Heart left ventricle (tissue), 16 donors: ENCODE data around the gene UBE2I. TPM values are rescaled to one million over a fixed set of nuclear protein-coding genes. Genes with fewer than 3 reads are reported as not detected.

Source experiments
- ATAC-seq, 4 donors: fragments of 200-7000 bp; cut with Tn5 transposase; one replicate each; pipeline ENCODE4 v1.9.1; 2020 to 2022; ENCODE audit warnings: moderate library complexity in 4 of 4, mild to moderate bottlenecking in 3 of 4, moderate number of reproducible peaks in 1 of 4
- DNase-seq, 5 donors: peaks; one replicate each; pipeline ENCODE4 v3.0.0-alpha.2; 2020
- H3K27ac ChIP-seq, 12 donors: fragments of 200-600 bp; sonication (generic) in 4 of 12; one replicate each; pipeline versions ENCODE4 v1.5.0 to v1.8.0; 2016 to 2022; ENCODE audit warnings: mild to moderate bottlenecking in 2 of 12
- H3K27me3 ChIP-seq, 9 donors: fragments of 200-600 bp; sonication (generic) in 2 of 9; one replicate each; pipeline versions ENCODE4 v1.5.1 to v1.8.0; 2016 to 2022; ENCODE audit warnings: mild to moderate bottlenecking in 3 of 9
- H3K36me3 ChIP-seq, 9 donors: fragments of 200-600 bp; sonication (generic) in 2 of 9; one replicate each; pipeline versions ENCODE4 v1.5.0 to v1.8.0; 2018 to 2022; ENCODE audit warnings: mild to moderate bottlenecking in 2 of 9
- H3K4me1 ChIP-seq, 12 donors: fragments of 200-600 bp; sonication (generic) in 4 of 12; one replicate each; pipeline versions ENCODE4 v1.5.0 to v1.8.0; 2016 to 2022; ENCODE audit warnings: mild to moderate bottlenecking in 3 of 12
- H3K4me3 ChIP-seq, 12 donors: fragments of 200-600 bp; sonication (generic) in 4 of 12; one replicate each; pipeline versions ENCODE4 v1.5.0 to v1.8.0; 2017 to 2022; ENCODE audit warnings: mild to moderate bottlenecking in 9 of 12, moderate library complexity in 4 of 12
- H3K9me3 ChIP-seq, 12 donors: fragments of 200-600 bp; sonication (generic) in 4 of 12; one replicate each; pipeline versions ENCODE4 v1.5.0 to v1.8.0; 2016 to 2022; ENCODE audit warnings: mild to moderate bottlenecking in 1 of 12
- POLR2A ChIP-seq, 2 donors: fragments of 450-650 bp; IDR thresholded peaks; one replicate each; pipeline ENCODE4 v1.6.1; 2017; ENCODE audit warnings: antibody characterized with exemption in 2 of 2, mild to moderate bottlenecking in 2 of 2, moderate library complexity in 2 of 2
- WGBS, 4 donors: extraction: QIAGEN DNeasy Blood & Tissue Kit in 2 of 4; methylation state at CpG; one replicate each; pipeline versions ENCODE4 v1.1.5 to v1.1.7; 2013 to 2018; 5-methylcytosine and 5-hydroxymethylcytosine counted together
- intact Hi-C, 10 donors: fragments of 100-400 bp; cut with DNase I; formaldehyde crosslinking; loops; one replicate each; pipeline versions ENCODE4 v1.11.1 to v1.14.2; 2022
- polyA plus RNA-seq, 2 donors: library from polyadenylated mRNA; stranded (reverse); fragments of 200-250 nt; gene quantifications; one replicate each; pipeline ENCODE4 v1.2.3, GENCODE V29; 2013
- total RNA-seq, 9 donors: library from RNA; depleted of rRNA in 2 of 9; stranded (reverse); fragments of >200 nt in 2 of 9; fragmentation: NEBNext Ultra II Directional in 3 of 9; extraction: Animal tissue kit (Norgen Biotek cat#: 25700) in 3 of 9; gene quantifications; one replicate each; pipeline versions ENCODE4 v1.1.0 to v1.2.4, GENCODE V29; 2016 to 2023
- TF ChIP-seq, protein P1 (sequence below), 12 donors: fragments of 200-600 bp; sonication (generic) in 4 of 12; IDR thresholded peaks; one replicate each; pipeline versions ENCODE4 v1.5.0 to v1.8.0; 2018 to 2022; ENCODE audit warnings: antibody characterized with exemption in 12 of 12, mild to moderate bottlenecking in 5 of 12
- donor health status: ischemic (EF 13 %, LVEDD 7.1; RV severe dilation, severe dysfunction).
- donor health status: healthy with polysubstance abuse.
- donor health status: DM: no; HTN: yes; CAD: no.
- donor health status: DM: no; HTN: no; CAD: no.
- donor health status: ischemic (EF 25% LVEDD 6.9; RV normal size, moderate dysfunction).
- donor health status: ischemic (EF 25% LVEDD 5.7; RV mildly dilated, moderate dysfunction).
- donor health status: healthy.
- donor health status: DM: yes; HTN: yes; CAD: no.
- donor health status: ischemic (EF 35%, LVEDD 5.7; RV mildly dilated, moderate dysfunction).
- donor health status: nonischemic (EF 11% LVEDD 7.7; RV severe dilation, severe dysfunction).
- donor health status: DM: yes; HTN: yes; CAD: no.
- donor health status: PGD.
- donor health status: ischemic (EF 29% LVEDD 5.4; RV normal size, mild dysfunction).
- donor health status: nonischemic (EF 23%, LVEDD 6.1; RV moderate dilation, normal function).

Gene UBE2I
- total and polyA plus RNA-seq, 11 donors, result 59.3 to 105 (median 82.5) TPM

- intact Hi-C loops, result no loop called here
- no peaks in the 10 kb centered on the region for H3K36me3 ChIP-seq
- peaks cover 0 to 11% (median 7%) of the 10 kb centered on the region in 12 donors for H3K4me1 ChIP-seq
- H3K27me3 ChIP-seq, result peaks cover 0 to 37% (median 16%) of the 10 kb centered on the region in 9 donors
- H3K27ac ChIP-seq, result no peak overlapping the region
- WGBS, 4 donors, result 77 to 83% (median 80%) methylated on average over 29 to 31 of the region's 31 CpGs
- no peak overlapping the region for H3K4me3 ChIP-seq
- H3K9me3 ChIP-seq, result no peaks in the 10 kb centered on the region
- TF ChIP-seq POLR2A (IDR thresholded peaks at IDR 0.05), result no peak
- TF ChIP-seq, protein P1, sequence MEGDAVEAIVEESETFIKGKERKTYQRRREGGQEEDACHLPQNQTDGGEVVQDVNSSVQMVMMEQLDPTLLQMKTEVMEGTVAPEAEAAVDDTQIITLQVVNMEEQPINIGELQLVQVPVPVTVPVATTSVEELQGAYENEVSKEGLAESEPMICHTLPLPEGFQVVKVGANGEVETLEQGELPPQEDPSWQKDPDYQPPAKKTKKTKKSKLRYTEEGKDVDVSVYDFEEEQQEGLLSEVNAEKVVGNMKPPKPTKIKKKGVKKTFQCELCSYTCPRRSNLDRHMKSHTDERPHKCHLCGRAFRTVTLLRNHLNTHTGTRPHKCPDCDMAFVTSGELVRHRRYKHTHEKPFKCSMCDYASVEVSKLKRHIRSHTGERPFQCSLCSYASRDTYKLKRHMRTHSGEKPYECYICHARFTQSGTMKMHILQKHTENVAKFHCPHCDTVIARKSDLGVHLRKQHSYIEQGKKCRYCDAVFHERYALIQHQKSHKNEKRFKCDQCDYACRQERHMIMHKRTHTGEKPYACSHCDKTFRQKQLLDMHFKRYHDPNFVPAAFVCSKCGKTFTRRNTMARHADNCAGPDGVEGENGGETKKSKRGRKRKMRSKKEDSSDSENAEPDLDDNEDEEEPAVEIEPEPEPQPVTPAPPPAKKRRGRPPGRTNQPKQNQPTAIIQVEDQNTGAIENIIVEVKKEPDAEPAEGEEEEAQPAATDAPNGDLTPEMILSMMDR (IDR thresholded peaks at IDR 0.05), result no peak
- DNase-seq (no peak), ATAC-seq (no peak)
Measured at GRCh38 chr16:1299012-1299867, 10.2 kb upstream of the UBE2I start.

DNA sequence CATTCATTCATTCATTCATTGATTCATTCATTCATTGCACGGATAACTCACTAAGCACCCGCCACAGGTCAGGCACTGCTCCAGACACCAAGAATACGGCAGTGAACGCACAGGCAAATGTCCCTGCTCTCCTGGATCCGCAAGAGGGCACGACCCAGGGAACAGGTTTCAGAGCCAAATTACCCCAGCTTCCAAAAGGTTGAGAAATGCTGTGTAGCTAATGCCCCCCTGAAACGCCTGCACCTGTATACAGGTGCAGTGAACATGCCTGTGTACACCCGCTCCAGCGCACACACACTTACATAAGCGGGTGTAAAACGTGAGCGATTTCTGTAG, 9.6 kb upstream of the UBE2I start:
- intact Hi-C loops, result loop anchor here in 3 of 10 donors (10.0 kb wide), 2 partner anchors 105 to 115 kb away; partner anchors contain the start of gene UNKL (in 2 of the 3)
- Histone ChIP-seq H3K9me3 (no peaks in the 10 kb centered on the region), H3K27me3 (peaks cover 0 to 34% (median 16%) of the 10 kb centered on the region in 9 donors), H3K36me3 (no peaks in the 10 kb centered on the region), H3K4me1 (peaks cover 0 to 17% (median 7%) of the 10 kb centered on the region in 12 donors), H3K27ac (no peak overlapping the region), H3K4me3 (no peak overlapping the region)
- no peak for DNase-seq
- 77 to 85% (median 81%) methylated on average over 12 of the region's 12 CpGs for WGBS, 4 donors
- TF ChIP-seq, protein P1 (IDR thresholded peaks at IDR 0.05), result no peak
- TF ChIP-seq POLR2A (IDR thresholded peaks at IDR 0.05), result no peak
- no peak for ATAC-seq

DNA sequence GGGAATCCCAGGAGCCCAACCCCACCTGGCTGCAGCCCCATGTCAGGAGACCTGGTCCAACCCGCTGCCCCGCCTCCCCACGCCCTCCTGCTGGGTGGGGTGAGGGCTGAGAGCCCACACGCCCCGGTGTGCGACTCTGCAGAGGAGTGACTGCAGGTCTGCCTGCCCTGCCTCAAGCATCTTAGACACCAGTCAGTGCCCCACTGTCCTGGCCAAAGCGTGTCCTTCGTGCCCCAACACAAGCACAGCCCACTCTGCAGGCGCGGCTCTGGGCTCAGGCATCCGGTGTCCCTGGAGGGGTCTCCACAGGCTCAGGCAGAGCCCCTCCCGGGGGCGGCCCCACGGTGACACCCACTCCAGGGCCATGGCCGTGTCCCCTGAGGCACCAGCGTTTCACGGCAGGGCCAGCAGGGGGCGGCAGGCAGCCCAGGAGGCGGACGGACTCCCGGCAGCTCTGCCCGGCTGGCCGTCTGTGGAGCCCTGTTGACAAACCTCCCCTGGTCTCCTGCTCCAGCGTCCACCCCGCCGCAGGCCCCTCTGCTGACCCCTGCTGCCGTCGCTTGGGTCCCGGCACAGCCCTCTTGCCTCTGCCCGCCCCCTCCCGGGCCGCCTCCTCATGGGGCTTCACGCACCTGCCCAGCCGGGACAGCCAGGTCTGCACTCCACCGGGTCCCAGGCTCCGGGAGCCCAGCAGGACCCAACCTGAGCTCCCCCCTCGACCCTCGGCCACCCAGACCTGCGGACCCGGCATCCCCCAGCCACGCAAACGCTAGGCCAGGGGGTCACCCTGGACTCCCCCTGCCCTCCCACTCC, 8.6 kb upstream of the UBE2I start:
- ATAC-seq (peak in 3 of 4 donors; percentile 72 to 80 (median 79)), DNase-seq (peak; percentile 63 to 88 (median 68))
- Histone ChIP-seq H3K27ac (no peak overlapping the region), H3K4me3 (peak overlapping the region in 4 of 12 donors; percentile 12 to 26 (median 18)), H3K4me1 (peaks cover 0 to 19% (median 7%) of the 10 kb centered on the region in 12 donors), H3K27me3 (peaks cover 0 to 33% (median 16%) of the 10 kb centered on the region in 9 donors), H3K9me3 (no peaks in the 10 kb centered on the region), H3K36me3 (no peaks in the 10 kb centered on the region)
- WGBS, 4 donors, result 8 to 16% (median 12%) methylated on average over 21 to 42 of the region's 42 CpGs
- TF ChIP-seq POLR2A (IDR thresholded peaks at IDR 0.05), result no peak
- TF ChIP-seq, protein P1 (IDR thresholded peaks at IDR 0.05), result peak; percentile 65 to 92 (median 82)
- intact Hi-C loops, result loop anchor here in 3 of 10 donors (10.0 kb wide), 2 partner anchors 104 to 114 kb away; partner anchors contain the start of gene UNKL (in 2 of the 3)
